Measurements from ENCODE around the gene ATP7A.

Gene ATP7A

DNA sequence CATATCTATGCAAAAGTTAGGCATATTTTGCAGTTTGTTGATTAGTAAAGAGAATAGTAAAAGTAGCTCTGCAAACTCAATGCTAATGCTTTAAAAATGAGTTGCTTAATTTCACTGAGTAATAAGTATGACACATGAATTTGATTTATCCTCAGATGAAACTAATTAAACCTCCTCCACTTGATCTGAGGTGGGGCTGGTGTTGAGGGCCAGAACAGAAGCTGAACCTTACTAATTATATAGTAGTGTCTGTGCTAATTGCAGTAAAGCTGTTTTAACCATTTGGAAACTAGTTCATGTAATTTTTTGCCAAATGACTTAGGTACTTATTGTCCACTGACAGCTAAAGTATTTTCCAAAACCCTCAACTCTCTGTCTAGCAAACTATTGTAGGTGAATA lies 66.6 kb downstream of the ATP7A start:
- TF ChIP-seq, protein P1, sequence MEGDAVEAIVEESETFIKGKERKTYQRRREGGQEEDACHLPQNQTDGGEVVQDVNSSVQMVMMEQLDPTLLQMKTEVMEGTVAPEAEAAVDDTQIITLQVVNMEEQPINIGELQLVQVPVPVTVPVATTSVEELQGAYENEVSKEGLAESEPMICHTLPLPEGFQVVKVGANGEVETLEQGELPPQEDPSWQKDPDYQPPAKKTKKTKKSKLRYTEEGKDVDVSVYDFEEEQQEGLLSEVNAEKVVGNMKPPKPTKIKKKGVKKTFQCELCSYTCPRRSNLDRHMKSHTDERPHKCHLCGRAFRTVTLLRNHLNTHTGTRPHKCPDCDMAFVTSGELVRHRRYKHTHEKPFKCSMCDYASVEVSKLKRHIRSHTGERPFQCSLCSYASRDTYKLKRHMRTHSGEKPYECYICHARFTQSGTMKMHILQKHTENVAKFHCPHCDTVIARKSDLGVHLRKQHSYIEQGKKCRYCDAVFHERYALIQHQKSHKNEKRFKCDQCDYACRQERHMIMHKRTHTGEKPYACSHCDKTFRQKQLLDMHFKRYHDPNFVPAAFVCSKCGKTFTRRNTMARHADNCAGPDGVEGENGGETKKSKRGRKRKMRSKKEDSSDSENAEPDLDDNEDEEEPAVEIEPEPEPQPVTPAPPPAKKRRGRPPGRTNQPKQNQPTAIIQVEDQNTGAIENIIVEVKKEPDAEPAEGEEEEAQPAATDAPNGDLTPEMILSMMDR (IDR thresholded peaks at IDR 0.05; ENCODE audit: low read depth, low read length), result no peak
- H3K4me3 ChIP-seq (replicated peaks in 1 of 2; ENCODE audit: low read depth in 2 of 2, low read length in 2 of 2), result no peak overlapping the region
- DNase-seq (ENCODE audit: low read depth in 2 of 2), result no peak

DNA sequence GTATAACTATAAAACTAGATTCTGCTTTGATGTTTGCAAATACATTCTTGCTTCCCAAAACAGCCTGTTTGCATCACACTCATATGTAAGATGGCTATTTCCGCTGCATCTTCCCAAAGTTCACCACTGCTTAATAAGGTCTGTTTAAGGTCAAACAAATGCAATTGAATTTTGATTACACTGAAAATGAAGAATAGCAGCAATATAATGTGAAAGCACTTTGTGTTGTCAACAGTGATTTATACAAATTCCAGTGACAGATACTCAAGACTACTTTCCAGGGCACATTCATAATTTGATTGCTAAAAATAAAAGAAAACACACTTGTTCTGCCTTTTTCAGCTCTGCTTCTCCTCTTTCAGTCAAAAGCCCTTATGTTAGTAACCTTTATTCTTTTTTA lies 67.0 kb downstream of the ATP7A start:
- DNase-seq (ENCODE audit: low read depth in 2 of 2), result no peak
- no peak overlapping the region for H3K4me3 ChIP-seq (replicated peaks in 1 of 2; ENCODE audit: low read depth in 2 of 2, low read length in 2 of 2)
- TF ChIP-seq, protein P1 (IDR thresholded peaks at IDR 0.05; ENCODE audit: low read depth, low read length), result no peak

GRCh38 chrX:77979870-77980269 lies 69.4 kb downstream of the ATP7A start:
- TF ChIP-seq, protein P1 (IDR thresholded peaks at IDR 0.05; ENCODE audit: low read depth, low read length), result no peak
- no peak for DNase-seq (ENCODE audit: low read depth in 2 of 2)
- H3K4me3 ChIP-seq (replicated peaks in 1 of 2; ENCODE audit: low read depth in 2 of 2, low read length in 2 of 2), result no peak overlapping the region

- no peak overlapping the region for H3K4me3 ChIP-seq (replicated peaks in 1 of 2; ENCODE audit: low read depth in 2 of 2, low read length in 2 of 2)
- peak in 1 of 2 donors; percentile 5 for DNase-seq (ENCODE audit: low read depth in 2 of 2)
- TF ChIP-seq, protein P1 (IDR thresholded peaks at IDR 0.05; ENCODE audit: low read depth, low read length), result no peak
Observed at GRCh38 chrX:78011846-78012245, 101.4 kb downstream of the ATP7A start.

DNA sequence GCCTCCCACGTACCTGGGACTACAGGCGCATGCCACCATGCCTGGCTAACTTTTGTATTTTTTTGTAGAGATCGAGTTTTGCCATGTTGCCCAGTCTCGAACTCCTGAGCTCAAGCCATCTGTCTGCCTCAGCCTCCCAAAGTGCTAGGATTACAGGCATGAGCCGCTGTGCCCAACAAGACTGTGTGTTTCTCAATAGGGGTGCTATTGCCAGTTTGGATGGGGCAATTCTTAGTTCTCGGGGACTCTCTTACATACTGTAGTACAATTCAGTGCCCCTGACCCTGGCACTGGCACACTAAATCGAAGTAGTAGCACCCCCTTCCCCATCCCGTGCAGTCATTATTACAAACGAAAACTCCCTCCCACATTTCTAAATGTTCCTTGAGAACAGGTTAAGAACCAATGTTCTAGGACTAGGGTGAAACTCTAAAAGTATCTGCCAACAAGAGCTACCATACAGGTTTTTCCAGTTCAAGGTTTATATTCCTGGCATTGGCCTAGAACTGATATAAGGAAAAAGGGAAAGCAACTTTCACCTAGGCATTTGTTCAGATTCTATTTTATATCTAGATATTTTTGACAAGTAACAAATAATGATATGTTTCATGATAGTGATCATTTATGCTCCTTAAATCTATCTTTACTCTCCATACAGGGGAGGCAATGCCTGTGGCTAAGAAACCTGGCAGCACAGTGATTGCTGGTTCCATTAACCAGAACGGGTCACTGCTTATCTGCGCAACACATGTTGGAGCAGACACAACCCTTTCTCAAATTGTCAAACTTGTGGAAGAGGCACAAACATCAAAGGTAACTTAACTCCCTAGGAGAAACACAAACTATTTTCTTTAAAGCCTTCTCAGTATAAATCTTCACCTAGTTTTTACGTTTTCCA lies 109.3 kb downstream of the ATP7A start:
- TF ChIP-seq, protein P1 (IDR thresholded peaks at IDR 0.05; ENCODE audit: low read depth, low read length), result no peak
- no peak overlapping the region for H3K4me3 ChIP-seq (replicated peaks in 1 of 2; ENCODE audit: low read depth in 2 of 2, low read length in 2 of 2)
- DNase-seq (ENCODE audit: low read depth in 2 of 2), result no peak

GRCh38 chrX:78024349-78025059 lies 114.0 kb downstream of the ATP7A start:
- DNase-seq (ENCODE audit: low read depth in 2 of 2), result peak; percentile 14 to 56
- TF ChIP-seq, protein P1 (IDR thresholded peaks at IDR 0.05; ENCODE audit: low read depth, low read length), result peak; percentile 60
- no peak overlapping the region for H3K4me3 ChIP-seq (replicated peaks in 1 of 2; ENCODE audit: low read depth in 2 of 2, low read length in 2 of 2)

All from cardiac fibroblast (primary cell).